Stimulated activated CD4-positive, alpha-beta T cell treated with anti-CD3 and anti-CD28 coated beads, Interleukin-1b, Interleukin-23, amount 100 ng/mL, for 4 hours (primary cell): ENCODE measurements around the gene MTF1.

ENCODE experiments used
- DNase-seq, 2 donors: peaks; one replicate each; pipeline ENCODE4 v3.0.0-alpha.2; 2020; ENCODE audit warnings: low read depth in 2 of 2

The MTF1 gene

DNA sequence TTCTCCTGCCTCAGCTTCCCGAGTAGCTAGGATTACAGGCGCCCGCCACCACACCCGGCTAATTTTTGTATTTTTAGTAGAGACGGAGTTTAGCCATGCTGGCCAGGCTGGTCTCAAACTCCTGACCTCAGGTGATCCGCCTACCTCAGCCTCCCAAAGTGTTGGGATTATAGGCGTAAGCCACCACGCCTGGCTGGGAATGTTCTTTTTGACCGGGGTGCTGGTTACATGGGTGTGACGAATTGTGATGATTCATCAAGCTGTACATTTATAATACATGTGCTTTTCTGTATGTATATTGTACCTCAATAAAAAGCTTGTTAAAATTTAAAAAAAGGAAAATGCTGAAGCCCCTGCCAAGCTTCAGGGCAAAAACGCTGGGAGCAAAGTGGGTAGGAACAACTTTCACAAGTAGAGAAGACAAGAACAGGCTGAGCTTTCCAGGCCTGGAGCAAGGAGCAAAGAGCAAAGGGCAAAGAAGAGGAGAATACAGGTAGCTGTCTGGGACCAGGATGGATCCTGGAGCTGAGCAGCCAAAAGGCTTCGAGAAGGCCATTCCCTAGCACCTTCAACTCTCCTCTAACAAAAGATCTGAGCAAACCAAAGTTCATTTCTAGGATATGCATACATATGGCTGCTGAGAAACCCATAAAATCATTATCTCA lies 30.9 kb downstream of the MTF1 start:
- DNase-seq = no peak

DNA sequence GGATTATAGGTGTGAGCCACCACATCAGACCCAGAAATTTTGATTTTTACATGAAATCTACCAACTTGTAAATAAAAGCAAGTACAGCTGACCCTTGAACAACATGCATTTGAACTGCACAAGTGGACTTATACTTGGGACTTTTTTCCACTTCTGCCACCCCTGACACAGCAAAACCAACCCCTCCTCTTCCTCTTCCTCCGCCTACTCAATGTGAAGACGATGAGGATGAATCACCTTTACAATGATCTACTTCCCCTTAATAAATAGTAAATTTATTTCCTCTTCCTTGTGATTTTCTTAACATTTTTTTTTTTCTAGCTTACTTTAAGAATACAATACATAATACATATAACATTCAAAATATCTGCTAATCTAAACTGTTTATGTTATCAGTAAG lies 33.9 kb downstream of the MTF1 start:
- no peak for DNase-seq

GRCh38 chr1:37824001-37824400 lies 35.4 kb downstream of the MTF1 start:
- no peak for DNase-seq

DNA sequence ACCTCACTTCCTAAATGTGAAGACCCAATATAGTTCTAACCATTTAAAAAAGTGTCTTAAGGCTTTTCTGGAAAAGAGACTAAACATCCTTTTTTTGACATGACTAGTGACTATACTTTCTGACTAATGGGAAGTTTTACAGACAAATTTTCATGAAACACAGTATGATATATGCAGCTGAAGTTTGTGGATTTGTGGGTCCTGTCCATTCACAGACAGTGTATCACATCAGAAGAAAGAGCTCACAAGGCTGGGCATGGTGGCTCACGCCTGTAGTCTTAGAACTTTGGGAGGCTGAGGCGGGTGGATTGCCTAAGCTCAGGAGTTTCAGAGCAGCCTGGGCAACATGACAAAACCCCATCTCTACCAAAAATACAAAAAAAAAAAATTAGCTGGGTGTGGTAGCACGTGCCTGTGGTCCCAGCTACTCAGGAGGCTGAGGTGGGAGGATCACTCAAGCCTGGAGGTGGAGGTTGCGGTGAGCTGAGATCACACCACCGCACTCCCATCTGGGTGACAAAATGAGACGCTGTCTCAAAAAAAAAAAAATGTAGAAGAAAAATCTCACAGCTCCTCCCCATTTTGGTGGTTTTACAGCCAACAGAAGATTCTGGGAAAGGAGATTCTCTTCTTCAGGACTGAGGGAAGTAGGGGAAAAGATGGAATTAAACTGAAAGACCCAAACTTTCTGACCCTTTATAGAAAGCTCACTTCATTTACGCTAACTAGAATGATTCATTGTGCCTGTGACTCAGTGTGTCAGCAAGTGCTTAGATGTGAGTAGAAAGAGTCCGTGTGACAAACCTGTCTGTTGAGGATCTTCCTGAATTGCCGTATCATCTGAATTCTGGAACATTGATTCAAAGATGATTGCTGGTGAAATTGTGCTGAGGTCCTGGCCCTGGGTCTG lies 36.2 kb downstream of the MTF1 start:
- no peak for DNase-seq

- no peak for DNase-seq
Observed at GRCh38 chr1:37821481-37821880, 37.9 kb downstream of the MTF1 start.

- DNase-seq = no peak
Observed at GRCh38 chr1:37817481-37817880, 41.9 kb downstream of the MTF1 start.

DNA sequence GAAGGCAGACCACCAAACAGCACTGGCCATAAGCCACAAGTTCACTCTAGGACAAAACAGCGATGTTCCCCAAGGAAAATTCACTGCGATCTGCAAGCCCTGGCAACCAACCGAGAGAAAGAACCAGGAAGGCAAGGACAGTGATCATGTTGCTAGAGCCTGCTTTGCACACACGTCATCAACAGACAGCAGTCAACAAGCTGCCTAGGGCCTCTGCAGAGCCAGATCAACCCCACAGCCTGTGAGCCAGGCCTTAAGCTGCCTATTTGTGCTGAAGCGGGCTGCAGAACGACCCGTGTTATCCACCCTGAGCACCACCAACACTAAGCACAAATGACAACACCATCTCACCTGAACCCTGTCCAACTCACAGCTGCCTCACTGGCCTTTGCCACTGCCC lies 45.1 kb downstream of the MTF1 start:
- no peak for DNase-seq

DNA sequence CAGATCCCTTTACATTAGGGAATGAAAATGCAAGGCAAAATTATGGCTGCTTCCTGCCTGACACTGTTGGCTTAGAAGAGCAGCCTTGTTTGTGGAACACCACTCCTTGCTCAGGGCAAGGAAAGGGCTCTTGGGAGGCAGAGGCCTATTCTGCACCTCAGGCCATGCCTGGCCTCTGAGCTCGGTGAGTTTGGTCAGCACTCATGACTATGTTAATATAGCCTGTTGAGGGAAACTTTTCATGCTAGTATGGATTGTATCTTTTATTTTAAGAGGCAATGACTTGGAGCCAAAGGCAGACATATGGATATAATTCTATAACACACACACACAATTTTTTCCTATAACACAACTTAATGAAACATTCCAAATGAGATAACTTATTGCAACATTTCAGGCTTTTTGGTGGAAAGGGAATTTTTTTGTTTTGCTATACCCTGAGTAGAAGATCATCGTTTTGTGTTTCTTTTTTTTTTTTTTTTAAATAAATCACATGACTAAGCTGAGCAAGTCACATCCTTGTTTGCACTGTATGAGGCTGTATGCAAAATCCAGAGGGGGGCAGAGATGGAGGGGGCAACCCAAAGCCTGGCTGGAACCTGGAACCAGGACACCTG lies 45.8 kb downstream of the MTF1 start:
- DNase-seq = no peak

DNA sequence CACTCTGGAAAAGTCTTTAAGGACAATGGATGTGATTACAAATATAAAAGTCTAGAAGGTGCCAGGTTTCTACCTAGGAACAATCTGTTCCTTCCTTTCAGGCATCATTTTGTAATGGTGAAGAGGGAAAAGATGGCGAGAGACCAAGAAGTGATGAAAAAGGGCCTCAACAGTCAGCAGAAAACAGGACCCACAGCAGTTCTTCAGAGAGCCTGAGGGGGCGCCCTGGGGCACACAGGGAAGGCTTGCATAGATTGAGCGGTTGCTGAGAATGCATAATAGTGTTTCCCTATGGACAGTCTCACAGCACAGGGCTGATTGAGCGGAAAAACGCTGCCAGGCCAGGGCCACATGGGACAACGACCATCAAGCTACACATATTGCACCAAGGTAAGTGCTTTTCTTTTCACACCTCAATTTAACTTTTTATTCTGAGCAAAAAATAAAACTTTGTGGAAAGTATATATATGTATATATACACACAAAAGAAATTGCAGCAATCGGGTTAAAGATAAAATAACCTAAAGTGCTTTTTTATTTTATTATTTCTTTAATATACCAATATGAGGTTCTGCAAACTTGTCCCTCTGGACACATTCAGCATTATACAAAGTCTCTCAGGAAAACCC lies 48.3 kb downstream of the MTF1 start:
- peak; percentile 43 to 54 for DNase-seq

DNA sequence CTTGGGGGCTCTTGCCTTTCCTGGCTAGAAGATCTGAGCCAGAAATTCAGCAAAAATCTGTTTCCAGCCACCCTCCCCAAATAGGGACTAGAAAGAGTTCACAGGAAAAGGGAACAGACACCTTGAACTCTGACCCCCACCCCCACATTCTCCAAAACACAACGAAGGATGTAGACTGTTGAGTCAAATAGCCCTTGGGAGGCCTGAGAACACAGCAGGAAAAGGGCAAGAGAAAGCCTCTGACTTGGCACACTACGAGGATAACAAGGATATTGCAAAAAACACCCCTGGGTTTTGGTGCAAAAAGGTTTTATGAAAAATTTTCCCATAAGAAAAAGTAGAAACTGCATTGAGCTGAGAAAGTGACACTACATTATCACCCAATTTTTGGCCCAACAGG lies 49.5 kb downstream of the MTF1 start:
- no peak for DNase-seq

GRCh38 chr1:37808369-37809319 lies 50.7 kb downstream of the MTF1 start:
- DNase-seq = peak in 1 of 2 donors; percentile 42

DNA sequence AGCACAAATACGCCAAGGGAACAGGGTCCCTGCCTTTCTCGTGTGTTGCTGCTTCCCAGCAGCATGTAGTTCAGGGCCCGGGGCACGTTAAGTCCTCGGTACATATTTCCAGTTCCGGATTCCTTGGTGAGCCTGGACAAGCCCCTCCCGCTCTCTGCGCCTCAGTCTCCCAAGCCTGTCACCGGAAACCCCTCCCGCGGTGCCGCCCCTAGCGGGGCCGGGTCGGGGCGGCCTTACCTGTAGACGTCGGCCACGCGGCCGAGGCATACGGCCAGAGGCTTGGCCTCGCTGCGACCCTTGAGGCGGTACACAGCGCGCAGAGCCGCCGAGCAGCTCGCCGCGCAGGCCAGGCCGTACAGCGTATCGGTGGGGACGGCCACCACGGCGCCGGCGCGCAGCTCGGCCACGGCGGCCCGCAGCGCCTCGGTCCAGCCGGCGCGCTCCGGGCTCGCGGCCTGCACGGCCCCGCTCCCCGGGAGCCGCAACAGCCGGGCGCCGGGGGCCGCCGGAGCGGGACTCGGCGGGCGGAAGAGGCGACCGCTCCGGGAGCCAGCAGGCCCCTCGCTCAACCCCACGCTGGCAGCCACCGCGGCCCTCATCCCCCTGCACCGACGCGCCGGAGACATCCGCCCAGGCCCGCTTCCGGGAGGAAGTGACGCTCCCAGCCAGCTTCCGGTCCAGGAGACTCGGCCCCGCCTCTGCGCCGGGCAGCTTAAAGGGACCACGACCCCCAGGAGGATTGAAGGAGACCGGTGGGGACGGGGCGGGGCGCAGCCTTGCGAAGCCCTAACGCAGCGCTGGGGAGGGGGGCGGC lies 51.6 kb downstream of the MTF1 start, which contains the start of the genes C1orf122 and YRDC:
C1orf122 (plus strand) TSS at position 236 of the 814 bp plus-strand sequence. CDS start 615 bp downstream, outside the sequence.
YRDC (minus strand) TSS at position 654 of the 814 bp plus-strand sequence; CDS start at position 626, 28 bp downstream.
- peak; percentile 84 to 92 for DNase-seq

- DNase-seq = no peak
Observed at GRCh38 chr1:37807220-37807554, 52.2 kb downstream of the MTF1 start.

- DNase-seq = no peak
Observed at GRCh38 chr1:37802439-37802838, 57.0 kb downstream of the MTF1 start.

DNA sequence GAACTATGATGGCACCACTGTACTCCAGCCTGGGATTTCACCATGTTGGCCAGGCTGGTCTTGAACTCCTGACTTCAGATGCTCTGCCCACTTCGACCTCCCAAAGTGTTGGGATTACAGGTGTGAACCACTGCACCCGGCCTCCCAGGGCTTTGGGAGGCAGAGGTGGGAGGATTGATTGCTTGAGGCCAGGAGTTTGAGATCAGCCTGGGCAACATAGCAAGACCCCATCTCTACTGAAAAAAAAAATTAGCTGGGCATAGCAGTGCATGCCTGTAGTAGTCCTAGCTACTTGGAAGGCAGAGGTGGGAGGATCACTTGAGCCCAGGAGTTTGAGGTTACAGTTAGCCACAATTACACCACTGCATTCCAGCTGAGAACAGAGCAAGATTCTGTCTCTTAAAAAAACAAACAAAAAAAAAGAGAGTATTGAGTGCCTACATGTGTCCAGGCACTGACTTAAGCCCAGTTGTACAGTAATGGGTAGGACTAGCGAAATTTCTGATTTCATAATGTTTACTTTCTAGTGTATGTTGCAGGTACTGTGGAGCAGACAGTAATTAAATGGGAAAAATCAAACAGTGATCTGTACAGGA lies 61.5 kb downstream of the MTF1 start:
- DNase-seq = no peak

DNA sequence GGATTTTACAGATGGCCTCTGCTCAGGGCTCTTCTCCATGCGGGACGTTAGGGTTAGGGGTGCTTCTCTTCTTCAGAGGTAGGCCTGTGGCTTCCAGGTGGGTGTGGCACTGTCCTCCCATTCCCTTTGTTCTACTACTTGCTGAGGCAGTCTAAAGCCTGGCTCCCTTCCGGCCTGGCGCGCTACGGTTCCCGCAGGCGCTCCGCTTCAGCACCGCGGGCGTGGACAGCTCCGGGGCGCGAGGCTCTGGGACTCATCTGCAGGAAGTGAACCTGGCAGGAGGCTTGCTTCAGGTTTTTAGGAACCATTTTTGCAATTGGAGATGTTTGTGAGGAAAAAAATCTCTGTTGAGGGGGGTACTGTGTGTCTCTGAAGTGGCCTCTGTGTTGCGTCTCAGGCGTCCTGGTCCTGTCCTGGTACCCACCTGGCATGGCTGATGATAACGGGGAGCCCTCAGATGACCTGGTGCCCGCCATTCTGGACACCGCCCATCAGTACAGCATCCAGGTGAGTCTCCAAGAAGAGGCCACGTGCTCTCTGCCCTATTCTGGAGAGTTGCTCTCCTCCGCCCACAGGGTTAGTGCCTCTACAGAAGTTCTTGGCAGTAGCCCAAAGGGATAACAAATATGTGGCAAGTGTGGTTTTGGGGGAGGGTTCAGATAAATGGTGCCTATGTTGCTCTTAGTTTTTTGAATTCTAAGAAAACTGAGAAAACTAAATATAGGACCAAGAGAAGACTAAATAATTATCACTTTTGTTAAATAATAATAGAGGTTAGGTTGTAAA lies 63.9 kb downstream of the MTF1 start:
- peak in 1 of 2 donors; percentile 42 for DNase-seq

GRCh38 chr1:37794372-37795339 lies 64.7 kb downstream of the MTF1 start:
- no peak for DNase-seq
